HG03575 (cell line): ENCODE results near the gene GPR137.

ENCODE experiments used
- ATAC-seq: cut with Tn5 transposase; IDR thresholded peaks from one replicate; pipeline ENCODE4 v1.9.1; 2021; ENCODE audit not compliant: unreplicated experiment, insufficient number of reproducible peaks, low FRiP score; ENCODE audit errors: extremely low read depth

GPR137 gene

DNA sequence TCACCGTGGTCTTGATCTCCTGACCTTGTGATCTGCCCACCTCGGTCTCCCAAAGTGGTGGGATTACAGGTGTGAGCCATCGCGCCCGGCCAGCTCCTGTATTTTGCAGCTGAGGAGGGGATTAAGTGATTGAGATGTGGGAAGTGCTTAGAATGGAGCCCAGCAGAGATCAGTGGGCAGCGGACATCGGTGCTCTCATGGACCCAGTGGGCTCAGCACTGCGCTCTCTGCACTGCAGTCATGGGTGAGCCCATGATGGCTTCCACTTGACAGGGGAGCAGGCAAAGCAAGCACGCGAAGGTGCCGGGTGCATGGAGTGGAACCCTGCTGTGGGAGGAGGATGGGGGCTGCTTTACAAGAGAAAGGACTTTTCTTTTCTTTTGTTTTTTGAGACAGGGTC is 45.2 kb downstream of the GPR137 start:
- no peak for ATAC-seq

DNA sequence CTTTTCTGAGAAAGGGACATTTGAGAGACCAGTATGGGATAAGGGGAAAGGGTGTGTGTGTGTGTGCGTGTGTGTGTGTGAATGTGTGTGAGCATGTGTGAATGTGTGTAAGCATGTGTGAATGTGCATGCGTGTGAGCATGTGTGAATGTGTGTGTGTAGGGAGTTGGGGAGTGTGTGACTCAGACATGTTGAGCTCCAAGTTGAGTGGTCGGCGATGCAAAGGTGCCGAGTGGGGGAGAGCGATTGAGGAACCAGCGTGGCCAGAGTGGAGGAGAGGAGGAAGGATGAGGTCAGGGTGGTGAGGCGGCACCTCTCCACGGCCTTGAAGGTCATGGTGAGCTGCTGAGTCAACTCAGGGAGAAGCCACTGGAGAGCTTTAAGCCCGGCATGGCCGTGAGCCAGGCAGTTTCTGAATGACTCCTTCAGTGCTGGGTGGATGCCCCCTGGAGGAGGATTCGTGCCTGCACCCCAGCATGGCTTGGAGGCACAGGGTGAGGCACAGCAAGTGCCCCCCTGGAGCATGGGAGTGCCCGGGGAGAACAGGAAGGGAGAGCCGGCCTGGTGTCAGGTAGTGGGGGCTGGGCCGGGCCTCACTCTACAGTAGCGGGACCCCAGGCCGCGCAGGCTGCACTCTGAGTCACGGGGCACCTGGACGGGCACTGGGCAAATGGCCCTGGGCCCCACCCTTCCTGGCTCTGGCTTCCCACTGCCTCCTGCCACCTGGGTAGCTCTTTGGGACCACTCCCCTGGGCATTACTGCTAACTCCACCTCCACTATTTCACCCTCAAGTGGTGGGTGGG is 46.1 kb downstream of the GPR137 start:
- no peak for ATAC-seq

GRCh38 chr11:64333556-64333955 is 47.9 kb downstream of the GPR137 start:
- no peak for ATAC-seq

DNA sequence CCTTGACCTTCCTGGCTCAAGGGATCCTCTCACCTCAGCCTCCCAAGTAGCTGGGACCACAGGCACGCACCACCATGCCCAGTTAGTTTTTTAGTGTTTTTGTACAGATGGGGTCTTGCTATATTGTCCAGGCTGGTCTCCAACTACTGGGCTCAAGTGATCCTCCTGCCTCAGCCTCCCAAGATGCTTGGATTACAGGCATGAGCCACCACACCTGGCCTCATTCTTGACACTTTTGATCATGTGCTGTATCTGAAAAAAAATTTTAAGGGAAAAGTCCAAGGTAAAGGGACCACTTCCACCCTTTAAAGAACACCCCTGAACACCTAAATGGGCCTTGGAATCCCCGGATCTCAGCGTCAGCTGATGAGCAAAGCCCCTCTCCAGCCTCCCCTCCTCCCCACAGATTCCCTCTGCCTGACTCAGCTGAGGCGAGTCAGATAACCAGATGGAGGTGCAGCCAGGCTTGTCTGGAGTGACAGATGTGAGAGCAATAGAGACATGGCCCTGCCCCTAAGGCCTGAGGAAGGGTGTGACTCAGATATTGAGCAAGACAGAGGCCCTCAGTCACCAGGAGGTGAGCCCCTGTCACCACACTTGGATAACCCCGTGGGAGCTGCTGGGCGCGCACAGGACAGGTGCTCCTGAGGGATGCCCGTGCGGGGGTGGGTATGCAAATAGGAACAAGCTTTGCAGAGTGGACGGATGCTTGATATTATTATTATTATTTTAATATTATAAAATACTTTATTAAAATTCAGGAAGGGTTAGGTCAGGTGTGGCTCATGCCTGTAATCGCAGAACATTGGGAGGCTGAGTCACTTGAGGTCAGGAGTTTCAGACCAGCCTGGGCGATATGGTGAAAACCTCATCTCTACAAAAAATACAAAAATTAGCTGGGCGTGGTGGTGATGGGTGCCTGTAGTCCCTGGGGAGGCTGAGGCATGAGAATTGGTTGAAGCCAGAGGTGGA is 49.4 kb downstream of the GPR137 start:
- ATAC-seq, result no peak

- no peak for ATAC-seq
Measured at GRCh38 chr11:64337538-64338249, 52.0 kb downstream of the GPR137 start.

GRCh38 chr11:64338716-64339115 is 53.1 kb downstream of the GPR137 start:
- ATAC-seq, result no peak
